NCI-H2196 (cell line): ENCODE data around the gene RPRD1A.
"Not testable (repeated sequence)": the region's sequence is repeated elsewhere in the genome, so short reads cannot be mapped to it uniquely, and the experiment has no call there.

Experiments
- DNase-seq: peaks from one replicate; lab custom pipeline; 2025; ENCODE audit not compliant: unreplicated experiment; lab: John Stamatoyannopoulos, UW

Gene RPRD1A

DNA sequence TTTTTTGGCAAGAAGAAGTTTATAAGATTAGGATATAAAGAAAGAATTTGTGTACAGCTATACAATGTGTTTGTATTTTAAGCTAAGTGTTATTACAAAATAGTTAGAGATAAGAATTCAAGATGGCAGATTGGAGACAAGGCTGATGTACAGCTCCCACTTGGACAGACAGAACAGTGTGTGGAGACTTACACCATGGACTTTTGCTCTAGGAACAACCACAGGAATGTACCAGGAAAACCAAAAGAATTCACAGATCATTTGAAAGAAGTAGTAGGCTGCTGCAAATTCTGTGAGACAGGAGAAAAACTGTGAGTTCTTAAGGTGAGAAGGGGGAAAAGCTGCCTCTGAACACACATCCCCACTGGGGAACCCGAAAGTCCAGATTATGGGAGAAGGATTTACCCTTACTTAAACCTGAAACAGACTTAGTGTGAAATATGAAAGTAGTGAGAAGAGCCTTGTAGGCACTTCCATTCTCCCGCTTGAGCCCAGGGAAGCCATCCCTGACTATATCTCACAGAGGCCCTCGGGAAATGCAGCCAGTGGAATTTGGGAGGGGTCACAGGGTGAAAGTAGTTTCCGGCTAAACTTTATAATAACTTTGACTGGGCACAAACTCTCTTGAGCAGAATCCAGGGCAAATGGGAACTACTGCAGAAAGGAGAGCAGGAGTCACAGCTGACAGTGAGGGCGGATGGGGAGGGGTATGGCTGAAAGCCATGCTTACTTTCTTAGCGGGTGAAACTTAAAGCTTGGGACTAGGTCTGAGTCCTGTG lies 11.6 kb upstream of the RPRD1A start:
- DNase-seq, result no peak

DNA sequence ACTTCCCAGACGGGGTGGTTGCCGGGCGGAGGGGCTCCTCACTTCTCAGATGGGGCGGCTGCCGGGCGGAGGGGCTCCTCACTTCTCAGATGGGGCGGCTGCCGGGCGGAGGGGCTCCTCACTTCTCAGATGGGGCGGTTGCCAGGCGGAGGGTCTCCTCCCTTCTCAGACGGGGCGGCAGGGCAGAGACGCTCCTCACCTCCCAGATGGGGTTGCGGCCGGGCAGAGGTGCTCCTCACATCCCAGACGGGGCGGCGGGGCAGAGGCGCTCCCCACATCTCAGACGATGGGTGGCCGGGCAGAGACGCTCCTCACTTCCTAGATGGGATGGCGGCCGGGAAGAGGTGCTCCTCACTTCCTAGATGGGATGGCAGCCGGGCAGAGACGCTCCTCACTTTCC lies 10.4 kb upstream of the RPRD1A start:
- not testable (repeated sequence) for DNase-seq

DNA sequence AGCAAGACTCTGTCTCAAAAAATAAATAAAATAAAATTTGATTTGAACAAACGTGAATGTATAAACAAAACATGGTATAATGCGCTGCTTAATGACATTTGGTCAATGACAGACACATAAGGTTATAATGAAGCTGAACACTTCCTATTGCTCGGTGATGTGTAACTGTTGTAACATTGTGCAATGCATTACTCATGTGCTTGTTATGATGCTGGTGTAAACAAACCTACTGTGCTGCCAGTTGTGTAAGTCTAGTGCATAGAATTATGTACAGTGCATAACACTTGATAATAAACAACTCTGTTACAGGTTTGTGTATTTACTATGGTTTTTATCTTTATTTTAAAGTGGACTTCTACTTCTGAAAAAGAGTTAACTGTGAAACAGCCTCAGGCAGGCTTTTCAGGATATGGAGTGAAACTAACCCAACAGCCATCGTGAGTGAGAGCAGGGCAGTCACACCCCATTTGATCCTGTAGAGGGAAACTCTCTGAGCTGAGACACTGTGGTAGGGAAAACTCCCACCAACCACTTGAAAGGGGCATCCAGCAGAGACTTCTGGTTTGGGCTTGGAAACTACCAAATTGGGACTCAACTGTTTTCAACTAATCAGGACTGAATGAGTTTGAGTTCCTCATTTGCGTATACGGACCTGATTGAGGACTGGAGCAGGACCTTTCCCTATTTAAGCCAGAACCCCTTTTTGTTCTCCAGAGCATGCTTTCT lies 8.7 kb upstream of the RPRD1A start:
- DNase-seq, result no peak

DNA sequence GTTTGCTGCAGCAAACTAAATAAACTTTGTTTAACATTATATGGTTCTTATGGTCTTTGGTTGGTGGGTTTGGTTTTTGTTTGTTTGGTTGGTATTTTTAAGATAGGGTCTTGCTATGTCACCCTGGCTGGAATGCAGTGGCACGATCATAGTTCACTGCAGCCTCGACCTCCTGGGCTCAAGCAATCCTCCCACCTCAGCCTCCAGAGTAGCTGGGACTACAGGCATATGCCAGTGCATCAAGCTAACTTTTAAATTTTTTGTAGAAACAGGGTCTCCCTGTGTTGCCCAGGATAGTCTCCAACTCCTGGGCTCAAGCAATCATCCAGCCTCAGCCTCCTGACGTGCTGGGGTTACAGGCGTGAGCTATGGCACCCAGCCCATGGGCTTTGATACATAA lies 7.1 kb upstream of the RPRD1A start:
- DNase-seq, result no peak

DNA sequence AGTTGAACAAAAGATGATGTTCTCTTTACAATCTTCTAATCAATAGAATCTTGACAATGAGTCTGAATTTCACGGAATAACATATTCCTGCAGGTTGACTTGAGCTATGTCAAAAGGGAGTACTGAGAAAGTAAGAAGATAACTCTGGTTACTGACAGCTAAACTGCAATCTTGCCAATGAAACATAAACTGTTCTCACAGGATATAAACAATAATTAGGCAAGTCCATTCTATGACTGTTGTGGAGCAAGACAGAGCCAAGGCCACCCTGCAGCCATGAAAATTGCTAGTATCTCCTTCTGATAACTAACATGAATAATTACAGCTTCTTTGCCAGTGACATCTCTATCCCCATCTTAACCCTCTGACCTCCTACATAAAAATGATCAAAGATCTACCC lies 6.3 kb upstream of the RPRD1A start:
- DNase-seq, result no peak

DNA sequence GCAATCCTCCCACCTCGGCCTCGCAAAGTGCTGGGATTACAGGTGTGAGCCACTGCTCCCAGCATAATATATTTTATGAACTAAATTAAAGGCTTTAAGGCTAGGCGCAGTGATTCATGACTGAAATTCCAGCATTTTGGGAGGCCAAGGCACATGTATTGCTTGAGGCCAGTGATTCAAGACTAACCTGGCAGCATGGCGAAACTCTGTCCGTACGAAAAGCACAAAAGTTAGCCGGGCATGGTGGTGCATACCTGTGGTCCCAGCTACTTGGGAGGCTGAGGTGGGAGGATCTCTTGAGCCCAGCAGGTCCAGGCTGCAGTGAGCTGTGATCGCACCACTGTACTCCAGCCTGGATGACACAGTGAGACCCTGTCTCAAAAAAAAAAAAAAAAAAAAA lies 5.0 kb upstream of the RPRD1A start:
- DNase-seq, result not testable (repeated sequence)

DNA sequence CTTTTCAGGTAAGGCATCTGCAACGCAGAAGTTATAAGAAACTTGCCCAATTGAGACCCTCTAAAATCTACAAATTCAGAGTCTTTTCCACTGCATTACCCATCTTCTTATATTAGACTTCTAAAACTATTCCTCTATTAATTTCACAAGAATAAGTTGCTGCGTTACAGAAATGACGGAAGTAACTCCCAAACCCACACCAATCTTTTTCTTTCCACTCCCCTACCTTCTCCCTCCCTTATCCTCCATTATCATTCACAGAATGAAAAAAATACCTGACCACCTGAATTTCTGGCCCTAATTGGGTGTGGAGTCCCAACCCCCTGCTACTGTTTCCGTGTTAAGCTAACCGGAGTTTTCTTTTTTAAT lies 689 bp downstream of the RPRD1A start:
- DNase-seq, result no peak

DNA sequence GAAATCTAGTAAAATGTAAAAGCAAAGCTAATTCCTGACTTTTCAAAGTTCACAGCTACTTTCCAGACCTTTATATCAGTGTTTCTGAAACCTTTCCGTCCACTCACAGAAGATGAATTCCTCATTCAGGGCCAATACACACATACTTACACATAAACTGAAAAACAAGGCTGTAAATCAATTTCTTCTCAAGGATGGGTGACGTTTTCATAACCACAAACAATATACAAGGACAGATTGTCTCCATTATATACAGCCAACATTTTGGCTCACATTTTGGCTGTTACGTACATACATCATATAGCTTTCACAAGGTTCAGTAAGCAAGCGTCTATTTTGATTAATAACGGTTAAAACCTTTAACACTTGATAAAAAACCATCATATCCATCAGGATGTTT lies 1.4 kb downstream of the RPRD1A start:
- DNase-seq, result no peak

DNA sequence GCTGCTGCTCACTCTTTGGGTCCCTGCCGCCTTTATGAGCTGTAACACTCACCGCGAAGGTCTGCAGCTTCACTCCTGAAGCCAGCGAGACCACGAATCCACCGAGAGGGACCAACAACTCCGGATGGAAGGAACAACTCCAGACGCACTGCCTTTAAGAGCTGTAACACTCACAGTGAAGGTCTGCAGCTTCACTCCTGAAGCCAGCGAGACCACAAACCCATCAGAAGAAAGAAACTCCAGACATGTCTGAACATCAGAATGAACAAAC lies 2.6 kb downstream of the RPRD1A start:
- DNase-seq, result not testable (repeated sequence)

DNA sequence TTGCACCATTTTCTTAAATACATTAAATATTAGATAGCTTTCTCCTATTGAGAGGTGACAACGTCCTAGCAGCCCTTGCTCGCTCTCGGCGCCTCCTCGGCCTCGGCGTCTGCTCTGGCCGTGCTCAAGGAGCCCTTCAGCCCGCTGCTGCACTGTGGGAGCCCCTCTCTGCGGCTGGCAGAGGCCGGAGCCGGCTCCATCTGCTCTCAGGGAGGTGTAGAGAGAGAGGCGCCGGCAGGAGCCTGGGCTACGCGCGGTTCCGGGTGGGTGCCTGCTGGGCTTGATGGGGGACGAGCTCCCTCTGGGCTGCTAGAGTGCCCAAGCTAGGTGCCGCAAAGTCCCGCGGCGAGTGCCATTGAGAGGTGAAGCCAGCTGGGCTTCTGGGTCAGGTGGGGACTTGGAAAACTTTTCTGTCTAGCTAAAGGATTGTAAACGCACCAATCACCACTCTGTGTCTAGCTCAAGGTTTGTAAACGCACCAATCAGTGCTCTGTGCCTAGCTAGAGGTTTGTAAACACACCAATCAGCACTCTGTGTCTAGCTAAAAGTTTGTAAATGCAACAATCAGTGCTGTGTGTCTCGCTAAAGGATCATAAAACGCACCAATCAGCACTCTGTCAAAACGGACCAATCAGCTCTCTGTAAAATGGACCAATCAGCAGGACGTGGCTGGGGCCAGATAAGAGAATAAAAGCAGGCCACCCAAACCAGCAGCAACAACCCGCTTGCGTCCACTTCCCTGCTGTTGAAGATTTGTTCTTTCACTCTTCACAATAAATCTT lies 3.1 kb downstream of the RPRD1A start:
- DNase-seq, result no peak

DNA sequence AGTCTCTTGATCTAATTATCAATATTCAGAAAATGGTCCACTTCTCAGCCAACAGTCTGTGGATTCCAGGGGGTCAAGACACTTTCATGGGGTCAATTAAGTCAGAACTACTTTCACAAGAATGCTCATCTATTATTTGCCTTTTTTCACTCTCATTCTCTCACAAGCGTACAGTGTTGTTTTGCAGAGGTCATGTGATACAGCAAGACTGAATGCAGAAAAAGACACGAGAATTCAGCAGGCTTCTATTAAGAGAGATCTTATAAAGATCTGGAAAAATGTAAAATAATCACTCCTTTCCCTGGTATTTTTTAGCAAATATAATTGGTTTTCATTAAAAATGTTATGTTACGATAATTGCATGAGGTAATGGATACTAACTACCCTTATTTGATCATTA lies 8.7 kb downstream of the RPRD1A start:
- DNase-seq, result no peak

DNA sequence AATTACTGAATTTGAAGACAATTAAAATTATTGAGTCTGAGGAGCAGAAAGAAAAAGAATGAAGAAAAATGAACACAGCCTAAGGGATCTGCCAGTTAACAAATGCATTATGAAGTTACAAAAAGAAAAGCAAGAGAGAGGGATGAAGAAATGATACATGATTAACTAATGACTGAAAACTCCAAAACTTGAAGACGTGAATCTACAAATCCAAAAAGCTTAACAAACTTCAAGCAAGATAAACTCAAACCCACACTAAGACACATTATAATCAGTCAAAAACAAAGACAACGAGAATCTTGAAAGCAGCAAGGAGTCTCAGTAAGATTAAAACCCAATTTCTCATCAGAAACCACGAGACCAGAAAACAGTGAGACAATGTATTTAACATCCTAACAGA lies 15.6 kb downstream of the RPRD1A start:
- no peak for DNase-seq

DNA sequence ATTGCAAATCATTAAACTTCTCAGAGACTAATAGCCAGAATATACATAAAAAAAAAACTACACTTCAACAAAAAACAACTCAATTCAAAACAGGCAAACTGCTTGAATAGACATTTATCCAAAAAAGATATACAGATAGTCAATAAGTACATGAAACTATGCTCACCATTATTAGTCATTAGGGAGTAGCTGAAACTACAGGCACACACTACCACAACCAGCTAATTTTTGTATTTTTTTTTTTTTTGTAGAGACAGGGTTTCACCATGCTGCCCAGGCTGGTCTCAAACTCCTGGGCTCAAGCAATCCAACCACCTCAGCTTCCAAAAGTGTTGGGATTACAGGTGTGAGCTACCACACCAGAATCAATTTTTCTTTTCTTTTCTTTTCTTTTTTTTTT lies 16.9 kb downstream of the RPRD1A start:
- no peak for DNase-seq

DNA sequence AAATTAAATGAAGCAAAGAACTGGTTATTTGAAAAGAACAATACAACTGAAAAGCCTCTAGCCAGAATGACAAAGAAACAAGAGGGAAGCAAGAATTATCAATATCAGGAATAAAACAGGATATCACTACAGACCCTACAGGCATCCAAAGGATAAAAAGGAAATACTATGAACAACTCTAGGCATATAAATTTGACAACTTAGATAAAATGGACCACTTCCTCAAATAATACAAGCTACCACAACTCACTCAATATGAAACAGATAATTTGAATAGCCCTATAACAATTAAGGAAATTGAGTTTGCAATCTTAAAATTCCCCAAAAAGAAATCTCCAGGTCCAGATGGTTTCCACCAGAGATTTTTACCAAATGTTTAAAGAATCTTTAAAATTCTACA lies 19.8 kb downstream of the RPRD1A start:
- DNase-seq, result no peak

DNA sequence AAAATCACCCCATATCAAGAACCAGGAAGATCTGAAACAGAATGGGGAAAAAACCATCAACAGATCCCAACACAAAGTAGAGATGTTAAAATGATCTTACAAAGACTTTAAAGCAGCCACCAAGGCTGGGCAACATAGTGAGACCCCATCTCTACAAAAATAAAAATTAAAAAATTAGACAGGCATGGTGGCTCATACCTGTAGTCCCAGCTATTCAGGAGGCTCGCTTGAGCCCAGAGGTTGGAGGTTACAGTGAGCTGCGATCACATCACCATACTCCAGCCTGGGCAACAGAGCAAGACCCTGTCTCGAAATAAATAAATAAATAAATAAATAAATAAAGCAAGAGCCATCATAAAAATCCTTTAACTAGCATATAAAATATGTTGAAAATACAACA lies 20.5 kb downstream of the RPRD1A start:
- DNase-seq, result no peak

DNA sequence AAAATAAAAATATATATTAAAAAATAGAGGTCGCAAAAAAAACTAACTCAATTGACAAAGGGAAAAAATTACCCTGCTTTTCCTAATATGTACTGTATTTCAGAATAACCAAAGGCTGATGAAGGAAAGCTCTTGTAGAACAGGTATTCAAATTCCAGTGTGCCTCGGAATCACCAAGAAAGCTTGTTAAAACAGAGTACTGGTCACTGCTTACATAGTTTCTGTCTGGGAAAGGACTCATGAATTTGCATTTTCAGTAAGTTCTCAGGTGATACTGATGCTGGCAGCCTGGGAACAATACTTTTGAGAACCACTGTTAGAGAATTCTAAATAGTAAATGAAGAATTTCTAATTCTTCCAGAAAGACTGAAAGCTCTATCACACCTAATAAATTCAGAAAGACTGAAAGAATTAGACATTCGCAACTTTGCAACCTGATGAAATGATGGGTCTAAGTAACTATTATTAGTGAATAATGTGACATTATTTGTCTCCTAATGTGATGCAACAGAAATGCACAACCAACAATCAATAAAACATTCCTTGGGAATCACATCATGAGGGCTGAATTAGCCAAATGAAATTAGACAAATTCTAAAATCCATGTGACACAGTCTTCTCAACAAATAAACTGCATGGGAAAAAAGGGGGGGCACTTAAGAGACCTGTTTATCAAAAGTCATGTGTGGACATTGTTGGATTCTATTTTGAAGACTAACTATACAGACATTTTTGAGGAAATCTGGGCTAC lies 21.9 kb downstream of the RPRD1A start:
- no peak for DNase-seq

DNA sequence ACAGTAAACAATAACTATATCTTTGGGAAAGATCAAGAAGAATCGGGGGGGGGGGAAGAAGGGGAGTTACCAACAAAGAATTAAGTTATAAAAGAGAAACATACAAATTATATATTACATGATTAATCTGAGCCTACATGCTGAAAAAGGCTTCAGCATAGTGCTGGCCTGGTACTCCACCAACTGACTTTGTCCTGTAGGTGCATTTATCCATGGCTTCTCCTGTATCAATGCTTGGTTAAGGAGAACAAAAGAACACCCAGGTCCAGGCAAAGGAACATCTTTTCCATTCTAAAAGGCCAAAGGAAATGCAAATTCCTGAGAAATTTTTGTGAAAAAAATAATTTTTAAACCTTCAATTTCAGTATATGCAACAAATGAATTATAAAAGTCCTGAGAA lies 24.2 kb downstream of the RPRD1A start:
- no peak for DNase-seq

DNA sequence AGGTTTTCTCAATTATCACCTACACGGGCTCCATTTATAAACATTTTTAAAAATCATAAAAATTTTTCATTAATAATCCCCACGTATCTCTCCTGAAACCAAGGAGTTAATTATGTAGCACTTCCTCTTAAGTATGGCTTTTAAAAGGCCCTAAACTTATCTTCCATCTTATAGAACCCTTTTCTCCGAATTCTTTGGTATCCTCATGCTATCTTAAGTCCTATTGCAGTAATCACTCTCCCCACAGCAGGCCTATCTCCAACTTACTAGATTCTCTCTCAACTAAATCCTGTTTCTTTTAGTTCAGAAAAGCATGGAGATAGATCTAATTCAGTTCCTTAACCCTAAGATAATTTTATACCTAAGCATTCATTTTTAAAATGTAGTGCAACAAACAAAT lies 26.2 kb downstream of the RPRD1A start:
- DNase-seq, result no peak

DNA sequence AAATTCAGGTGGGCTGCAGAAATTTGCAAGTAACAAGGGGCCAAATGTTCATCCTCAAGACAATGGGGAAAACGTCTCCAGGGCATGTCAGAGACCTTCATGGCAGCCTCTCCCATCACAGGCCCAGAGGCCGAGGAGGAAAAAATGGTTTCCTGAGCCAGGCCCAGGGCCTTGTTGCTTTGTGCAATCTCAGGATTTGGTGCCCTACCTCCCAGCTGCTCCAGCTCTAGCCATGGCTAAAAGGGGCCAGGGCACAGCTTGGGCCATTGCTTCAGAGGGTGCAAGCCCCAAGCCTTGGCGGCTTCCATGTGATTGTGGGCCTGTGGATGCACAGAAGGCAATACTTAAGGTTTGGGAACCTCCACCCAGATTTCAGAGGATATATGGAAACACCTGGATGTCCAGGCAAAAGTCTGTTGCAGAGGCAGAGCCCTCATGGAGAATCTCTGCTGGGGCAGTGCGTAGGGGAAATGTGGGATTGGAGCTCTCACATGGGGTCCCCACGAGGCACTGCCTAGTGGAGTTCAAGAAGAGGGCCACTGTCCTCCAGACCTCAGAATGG lies 29.2 kb downstream of the RPRD1A start:
- DNase-seq, result no peak

DNA sequence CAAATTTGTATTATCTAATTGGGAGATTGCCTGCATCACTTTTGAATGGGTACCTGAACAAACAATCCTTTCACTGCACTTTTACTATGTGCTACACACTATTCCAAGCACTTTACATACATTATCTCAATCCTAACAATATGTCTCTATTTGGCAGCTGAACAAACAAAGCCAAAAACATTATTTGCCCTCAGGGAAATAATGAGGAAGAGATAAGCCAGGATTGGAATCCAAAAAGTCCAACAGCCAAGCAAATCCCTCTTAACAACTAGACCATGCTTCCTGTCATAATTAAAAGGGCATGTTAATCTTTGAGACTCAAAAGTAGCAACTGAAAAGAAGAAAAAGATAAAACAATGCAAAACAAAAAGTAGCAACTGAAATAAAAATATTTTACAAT lies 32.1 kb downstream of the RPRD1A start:
- DNase-seq, result peak; percentile 0

DNA sequence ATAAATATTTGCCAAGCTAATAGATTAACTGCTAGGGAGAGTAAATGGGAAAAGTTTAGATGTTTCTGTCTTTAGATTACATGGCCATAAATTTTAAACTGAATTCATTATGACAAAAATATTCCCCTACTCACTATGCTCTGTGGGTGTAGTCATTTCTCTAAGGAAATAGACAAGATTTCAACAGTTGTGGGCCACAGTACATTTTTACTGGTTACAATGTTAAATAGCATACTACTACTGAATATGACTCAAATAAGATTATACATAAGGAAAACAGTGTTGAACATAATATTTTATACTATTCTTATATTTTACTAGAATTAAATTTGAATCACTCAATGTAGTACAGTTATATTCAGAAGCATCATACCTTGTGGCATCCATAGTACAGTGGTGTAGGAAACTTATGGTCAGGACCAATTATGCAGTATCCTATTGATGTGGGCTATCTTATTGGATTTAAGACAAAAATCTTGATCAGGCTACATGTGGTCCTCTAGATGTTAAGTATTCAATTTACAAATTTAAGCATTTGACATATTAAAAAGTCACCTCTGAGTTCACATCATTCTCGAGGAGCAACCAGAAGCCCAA lies 33.0 kb downstream of the RPRD1A start:
- no peak for DNase-seq
